Stimulated activated CD4-positive, alpha-beta T cell treated with anti-CD3 and anti-CD28 coated beads, Interleukin-12 subunit alpha, Interleukin-12 subunit beta, amount 100 ng/mL, for 4 hours (primary cell): ENCODE measurements around the gene KIF26A.
"Not testable (repeated sequence)": the region's sequence is repeated elsewhere in the genome, so short reads cannot be mapped to it uniquely, and the experiment has no call there.

ENCODE experiments used
- DNase-seq: peaks from one replicate; pipeline ENCODE4 v3.0.0-alpha.2; 2020

The KIF26A gene

GRCh38 chr14:104196461-104197140 lies 58.2 kb downstream of the KIF26A start:
- no peak for DNase-seq

GRCh38 chr14:104197449-104198247 lies 59.3 kb downstream of the KIF26A start:
- DNase-seq, result no peak

GRCh38 chr14:104199266-104199895 lies 61.0 kb downstream of the KIF26A start:
- no peak for DNase-seq

GRCh38 chr14:104200106-104200505 lies 61.7 kb downstream of the KIF26A start:
- no peak for DNase-seq

- no peak for DNase-seq
These were observed 62.2 kb downstream of the KIF26A start for GRCh38 chr14:104200591-104200990.

- no peak for DNase-seq
These were observed 62.7 kb downstream of the KIF26A start for GRCh38 chr14:104201063-104201462.

- DNase-seq, result no peak
These were observed 63.1 kb downstream of the KIF26A start for GRCh38 chr14:104201496-104201895.

- no peak for DNase-seq
These were observed 64.1 kb downstream of the KIF26A start for GRCh38 chr14:104202259-104203070.

GRCh38 chr14:104203071-104203425 lies 64.7 kb downstream of the KIF26A start:
- DNase-seq, result no peak

- DNase-seq, result no peak
These were observed 66.3 kb downstream of the KIF26A start for GRCh38 chr14:104204660-104205149.

GRCh38 chr14:104205781-104206180 lies 67.4 kb downstream of the KIF26A start:
- DNase-seq, result no peak

- DNase-seq, result no peak
These were observed 68.0 kb downstream of the KIF26A start for GRCh38 chr14:104206281-104206904.

GRCh38 chr14:104207142-104208014 lies 69.0 kb downstream of the KIF26A start:
- no peak for DNase-seq

- DNase-seq, result not testable (repeated sequence)
These were observed 69.6 kb downstream of the KIF26A start for GRCh38 chr14:104208015-104208295.

GRCh38 chr14:104208331-104208730 lies 69.9 kb downstream of the KIF26A start:
- not testable (repeated sequence) for DNase-seq

GRCh38 chr14:104209071-104209470 lies 70.7 kb downstream of the KIF26A start:
- DNase-seq, result not testable (repeated sequence)

- no peak for DNase-seq
These were observed 71.8 kb downstream of the KIF26A start for GRCh38 chr14:104209985-104210816.

GRCh38 chr14:104210817-104211195 lies 72.4 kb downstream of the KIF26A start:
- no peak for DNase-seq

- no peak for DNase-seq
These were observed 72.8 kb downstream of the KIF26A start for GRCh38 chr14:104211215-104211614.

- no peak for DNase-seq
These were observed 73.4 kb downstream of the KIF26A start for GRCh38 chr14:104211741-104212140.
